Tibial artery (tissue), 4 donors: Measurements from ENCODE around the gene TPSB2.
A peak's percentile ranks its signal among the peaks of the same experiment; 100 is the strongest.
"Not testable (repeated sequence)": the region's sequence is repeated elsewhere in the genome, so short reads cannot be mapped to it uniquely, and the experiment has no call there.

Experiments used
- DNase-seq, 2 donors: peaks; one replicate each; pipeline ENCODE4 v3.0.0-alpha.2; 2019
- H3K27ac ChIP-seq, 2 donors: fragments of 200-600 bp; sonication (generic) in 1 of 2; 1 replicate in 1 of 2; 2 replicates in 1 of 2; pipeline ENCODE4 v1.5.1; 2018 to 2019; ENCODE audit warnings: mild to moderate bottlenecking in 1 of 2
- H3K27me3 ChIP-seq, 2 donors: fragments of 200-600 bp; sonication (generic) in 1 of 2; one replicate each; pipeline versions ENCODE4 v1.5.1 to v1.6.0; 2016 to 2019
- H3K36me3 ChIP-seq, 3 donors: fragments of 200-600 bp; sonication (generic) in 2 of 3; one replicate each; pipeline ENCODE4 v1.5.1; 2016 to 2019; ENCODE audit warnings: mild to moderate bottlenecking in 2 of 3
- H3K4me1 ChIP-seq, 4 donors: fragments of 200-600 bp; sonication (generic) in 2 of 4; 1 replicate in 3 of 4; 2 replicates in 1 of 4; pipeline ENCODE4 v1.5.1; 2016 to 2019
- H3K4me3 ChIP-seq, 2 donors: fragments of 200-600 bp; sonication (generic) in 1 of 2; 1 replicate in 1 of 2; 2 replicates in 1 of 2; pipeline ENCODE4 v1.5.1; 2018 to 2019; ENCODE audit warnings: mild to moderate bottlenecking in 2 of 2
- H3K9me3 ChIP-seq, 3 donors: fragments of 200-600 bp; sonication (generic) in 1 of 3; one replicate each; pipeline ENCODE4 v1.5.1; 2016 to 2019
- intact Hi-C: fragments of 100-400 bp; cut with DNase I; formaldehyde crosslinking; loops from one replicate; pipeline ENCODE4 v1.15.0; 2023; ENCODE audit warnings: low total_unique reads
- TF ChIP-seq, protein P1 (sequence below), 2 experiments: fragments of 200-600 bp in 1 of 2; fragments of 450-650 bp in 1 of 2; IDR thresholded peaks; one replicate each; pipeline ENCODE4 v1.5.1; 2017 to 2019; ENCODE audit warnings: antibody characterized with exemption in 2 of 2, mild to moderate bottlenecking in 1 of 2, moderate library complexity in 1 of 2

TPSB2 gene

DNA sequence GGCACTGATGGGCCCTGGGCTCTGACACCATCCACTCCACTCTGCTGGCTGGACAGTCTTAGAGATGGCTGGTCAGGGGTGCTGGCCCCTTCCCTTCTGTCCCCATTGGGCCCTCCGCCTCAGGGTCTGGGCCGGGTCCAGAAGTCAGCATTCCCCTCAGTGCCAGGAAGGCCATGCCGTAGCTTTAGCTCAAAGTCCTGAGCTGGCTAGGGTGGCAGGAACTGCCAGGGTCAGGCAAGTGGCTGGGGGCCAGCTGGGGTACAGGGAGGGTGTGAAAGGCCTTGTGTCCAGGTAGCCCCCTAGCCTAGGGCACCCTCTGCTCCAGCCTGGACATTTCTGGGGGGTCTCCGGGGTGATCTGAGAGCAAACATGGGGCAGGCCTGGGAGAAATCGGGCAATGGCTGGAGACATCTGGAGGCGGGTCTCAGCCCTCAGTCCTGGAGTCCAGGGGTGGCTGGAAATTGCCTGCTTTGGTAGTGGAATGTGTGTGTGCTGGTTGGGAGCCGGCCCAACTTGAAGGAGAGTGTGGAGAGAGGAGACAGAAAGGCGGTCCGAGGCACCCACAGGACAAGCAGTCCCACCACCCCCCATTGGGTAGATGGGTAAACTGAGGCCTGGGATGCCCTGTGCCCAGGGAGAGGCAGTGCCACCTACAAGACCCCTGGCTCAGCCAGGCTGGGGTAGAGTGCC is 37.5 kb downstream of the TPSB2 start:
- intact Hi-C loops, result loop anchor here (5.0 kb wide), 1 partner anchor 40 kb away; the partner anchor contains the start of gene CACNA1H
- Histone ChIP-seq H3K4me3 (no peak overlapping the region), H3K9me3 (no peaks in the 10 kb centered on the region), H3K36me3 (peaks cover 0 to 7% (median 0%) of the 10 kb centered on the region in 3 donors), H3K27me3 (no peaks in the 10 kb centered on the region), H3K4me1 (peaks cover 0 to 39% (median 29%) of the 10 kb centered on the region in 4 donors), H3K27ac (peak overlapping the region; percentile 36 to 64)
- DNase-seq, result no peak
- TF ChIP-seq, protein P1, sequence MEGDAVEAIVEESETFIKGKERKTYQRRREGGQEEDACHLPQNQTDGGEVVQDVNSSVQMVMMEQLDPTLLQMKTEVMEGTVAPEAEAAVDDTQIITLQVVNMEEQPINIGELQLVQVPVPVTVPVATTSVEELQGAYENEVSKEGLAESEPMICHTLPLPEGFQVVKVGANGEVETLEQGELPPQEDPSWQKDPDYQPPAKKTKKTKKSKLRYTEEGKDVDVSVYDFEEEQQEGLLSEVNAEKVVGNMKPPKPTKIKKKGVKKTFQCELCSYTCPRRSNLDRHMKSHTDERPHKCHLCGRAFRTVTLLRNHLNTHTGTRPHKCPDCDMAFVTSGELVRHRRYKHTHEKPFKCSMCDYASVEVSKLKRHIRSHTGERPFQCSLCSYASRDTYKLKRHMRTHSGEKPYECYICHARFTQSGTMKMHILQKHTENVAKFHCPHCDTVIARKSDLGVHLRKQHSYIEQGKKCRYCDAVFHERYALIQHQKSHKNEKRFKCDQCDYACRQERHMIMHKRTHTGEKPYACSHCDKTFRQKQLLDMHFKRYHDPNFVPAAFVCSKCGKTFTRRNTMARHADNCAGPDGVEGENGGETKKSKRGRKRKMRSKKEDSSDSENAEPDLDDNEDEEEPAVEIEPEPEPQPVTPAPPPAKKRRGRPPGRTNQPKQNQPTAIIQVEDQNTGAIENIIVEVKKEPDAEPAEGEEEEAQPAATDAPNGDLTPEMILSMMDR (IDR thresholded peaks at IDR 0.05), result no peak

DNA sequence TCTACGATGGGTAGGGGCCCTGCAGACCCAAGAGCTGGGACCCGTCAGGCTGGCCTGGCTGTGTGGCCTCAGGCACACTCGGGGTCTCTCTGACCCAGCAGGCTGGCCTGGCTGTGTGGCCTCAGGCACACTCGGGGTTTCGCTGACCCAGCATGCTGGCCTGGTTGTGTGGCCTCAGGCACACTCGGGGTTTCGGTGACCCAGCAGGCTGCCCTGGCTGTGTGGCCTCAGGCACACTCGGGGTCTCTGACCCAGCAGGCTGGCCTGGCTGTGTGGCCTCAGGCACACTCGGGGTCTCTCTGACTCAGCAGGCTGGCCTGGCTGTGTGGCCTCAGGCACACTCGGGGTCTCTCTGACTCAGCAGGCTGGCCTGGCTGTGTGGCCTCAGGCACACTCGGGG is 39.2 kb downstream of the TPSB2 start:
- H3K36me3 ChIP-seq, result peaks cover 0 to 11% (median 0%) of the 10 kb centered on the region in 3 donors
- not testable (repeated sequence) for H3K4me3 ChIP-seq, H3K9me3 ChIP-seq, DNase-seq, H3K27ac ChIP-seq, H3K27me3 ChIP-seq
- intact Hi-C loops, result loop anchor here (5.0 kb wide), 1 partner anchor 38 kb away; the partner anchor contains the start of gene CACNA1H
- H3K4me1 ChIP-seq, result peaks cover 0 to 39% (median 29%) of the 10 kb centered on the region in 4 donors

DNA sequence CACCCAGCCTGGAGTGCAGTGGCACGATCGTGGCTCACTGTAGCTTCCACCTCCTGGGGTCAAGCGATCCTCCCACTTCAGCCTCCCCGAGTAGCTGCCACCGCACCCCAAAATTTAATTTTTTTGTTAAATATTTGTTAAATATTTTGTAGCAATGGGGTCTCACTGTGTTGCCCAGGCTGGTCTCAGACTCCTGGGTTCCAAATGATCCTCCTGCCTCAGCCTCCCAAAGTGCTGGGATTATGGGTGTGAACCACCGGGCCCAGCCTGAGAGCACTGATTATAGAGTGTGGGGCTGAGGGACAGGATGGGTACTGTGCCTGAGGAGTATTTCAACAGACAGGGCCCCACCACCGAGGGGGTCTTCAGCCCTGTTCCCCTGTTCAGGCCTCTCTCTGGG is 40.5 kb downstream of the TPSB2 start:
- no peak overlapping the region for H3K27ac ChIP-seq
- H3K9me3 ChIP-seq, result no peaks in the 10 kb centered on the region
- peaks cover 0 to 11% (median 0%) of the 10 kb centered on the region in 3 donors for H3K36me3 ChIP-seq
- TF ChIP-seq, protein P1 (IDR thresholded peaks at IDR 0.05), result no peak
- DNase-seq, result no peak
- H3K4me3 ChIP-seq, result no peak overlapping the region
- H3K4me1 ChIP-seq, result peaks cover 0 to 39% (median 27%) of the 10 kb centered on the region in 4 donors
- intact Hi-C loops, result no loop called here
- no peaks in the 10 kb centered on the region for H3K27me3 ChIP-seq

DNA sequence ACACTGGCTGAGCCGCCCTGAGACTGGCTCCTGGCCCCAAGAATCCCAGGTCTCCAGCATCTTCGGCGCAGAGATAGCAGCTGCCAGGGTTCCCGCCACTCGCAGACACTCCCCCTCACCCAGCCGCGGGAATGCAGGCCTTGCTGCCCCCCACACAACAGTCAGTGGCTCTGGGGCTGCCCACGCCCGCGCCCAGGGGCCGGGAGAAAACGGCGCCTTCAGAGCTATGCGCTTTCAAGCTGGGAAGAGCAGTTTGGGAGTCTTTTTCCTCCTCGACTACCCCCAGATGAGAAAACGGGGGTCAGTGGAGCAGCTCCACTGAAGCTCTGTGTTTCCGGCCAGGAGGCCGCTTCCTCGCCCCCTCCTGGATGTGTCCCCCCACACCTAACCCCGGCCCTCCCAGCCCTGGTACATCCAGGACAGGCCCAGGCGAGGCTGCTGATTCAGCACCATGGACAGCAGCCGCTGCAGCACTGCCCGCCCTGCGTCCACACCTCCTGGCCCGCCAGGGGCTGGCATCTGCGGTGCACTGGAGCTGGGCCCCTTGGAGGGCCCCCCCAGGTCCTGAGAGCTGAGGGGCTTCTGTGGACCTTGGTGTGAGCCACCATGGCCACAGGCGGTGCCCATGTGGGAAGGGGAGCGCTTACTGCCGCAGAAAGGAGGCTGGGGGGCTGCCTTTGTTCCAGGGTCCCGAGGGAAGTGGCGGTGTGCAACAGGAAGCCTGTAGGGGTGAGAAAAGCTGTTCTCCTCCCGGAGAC is 41.4 kb downstream of the TPSB2 start:
- TF ChIP-seq, protein P1 (IDR thresholded peaks at IDR 0.05), result peak in 1 of 2 experiments; percentile 8
- Histone ChIP-seq H3K9me3 (no peaks in the 10 kb centered on the region), H3K27ac (no peak overlapping the region), H3K27me3 (no peaks in the 10 kb centered on the region), H3K36me3 (peaks cover 0 to 11% (median 0%) of the 10 kb centered on the region in 3 donors), H3K4me3 (no peak overlapping the region), H3K4me1 (peaks cover 0 to 39% (median 28%) of the 10 kb centered on the region in 4 donors)
- intact Hi-C loops, result no loop called here
- no peak for DNase-seq

DNA sequence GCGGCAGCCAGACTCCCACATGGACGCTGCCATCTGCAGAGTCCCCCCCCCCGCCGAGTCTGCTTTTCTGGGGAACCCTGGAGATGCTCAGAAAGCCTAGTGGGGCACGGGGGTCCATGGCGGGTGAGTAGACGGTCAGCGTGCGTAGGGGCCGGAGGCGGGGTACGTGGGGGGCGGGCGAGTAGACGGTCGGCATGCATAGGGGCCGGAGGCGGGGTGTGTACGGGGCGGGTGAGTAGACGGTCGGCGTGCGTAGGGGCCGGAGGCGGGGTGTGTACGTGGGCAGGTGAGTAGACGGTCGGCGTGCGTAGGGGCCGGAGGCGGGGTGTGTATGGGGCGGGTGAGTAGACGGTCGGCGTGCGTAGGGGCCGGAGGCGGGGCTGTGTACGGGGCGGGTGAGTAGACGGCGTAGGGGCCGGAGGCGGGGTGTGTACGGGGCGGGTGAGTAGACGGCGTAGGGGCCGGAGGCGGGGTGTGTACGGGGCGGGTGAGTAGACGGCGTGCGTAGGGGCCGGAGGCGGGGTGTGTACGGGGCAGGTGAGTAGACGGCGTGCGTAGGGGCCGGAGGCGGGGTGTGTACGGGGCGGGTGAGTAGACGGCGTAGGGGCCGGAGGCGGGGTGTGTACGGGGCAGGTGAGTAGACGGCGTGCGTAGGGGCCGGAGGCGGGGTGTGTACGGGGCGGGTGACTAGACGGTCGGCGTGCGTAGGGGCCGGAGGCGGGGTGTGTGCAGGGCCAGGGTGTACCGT is 44.4 kb downstream of the TPSB2 start:
- DNase-seq, H3K9me3 ChIP-seq, intact Hi-C loops, H3K4me3 ChIP-seq, H3K27me3 ChIP-seq: not testable (repeated sequence)
- Histone ChIP-seq H3K4me1 (peaks cover 0 to 45% (median 40%) of the 10 kb centered on the region in 4 donors), H3K36me3 (peaks cover 0 to 11% (median 0%) of the 10 kb centered on the region in 3 donors), H3K27ac (peak overlapping the region in 1 of 2 donors; percentile 94)

DNA sequence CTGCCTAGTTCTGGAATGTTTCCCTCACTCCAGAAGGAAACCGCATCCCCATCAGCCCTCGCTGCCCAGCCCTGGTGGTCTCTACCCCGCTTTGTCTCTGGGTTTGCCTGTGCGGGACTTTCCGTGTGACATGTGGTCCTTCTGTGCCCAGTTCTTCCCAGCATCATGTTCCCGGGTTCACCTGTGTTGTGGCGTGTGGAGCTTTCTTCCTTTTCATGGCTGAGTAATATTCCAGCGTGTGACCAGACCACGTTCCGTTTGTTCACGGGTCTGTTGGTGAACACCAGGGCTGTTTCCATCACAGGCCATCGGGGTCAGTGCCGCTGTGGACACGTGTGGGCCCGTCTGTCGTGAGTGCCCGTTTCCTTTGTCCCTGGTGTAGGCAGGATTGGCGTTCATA is 45.0 kb downstream of the TPSB2 start:
- H3K27me3 ChIP-seq, result no peaks in the 10 kb centered on the region
- H3K9me3 ChIP-seq, result no peaks in the 10 kb centered on the region
- intact Hi-C loops, result no loop called here
- H3K4me1 ChIP-seq, result peaks cover 0 to 50% (median 46%) of the 10 kb centered on the region in 4 donors
- TF ChIP-seq, protein P1 (IDR thresholded peaks at IDR 0.05), result no peak
- no peak overlapping the region for H3K4me3 ChIP-seq
- H3K36me3 ChIP-seq, result peaks cover 0 to 11% (median 0%) of the 10 kb centered on the region in 3 donors
- DNase-seq, result no peak
- H3K27ac ChIP-seq, result peak overlapping the region in 1 of 2 donors; percentile 94
